Heart left ventricle (tissue), 16 donors: Measurements from ENCODE around the gene KIRREL3. TPM values are rescaled to one million over a fixed set of nuclear protein-coding genes. Genes with fewer than 3 reads are reported as not detected.

Source experiments
- ATAC-seq, 4 donors: fragments of 200-7000 bp; cut with Tn5 transposase; one replicate each; pipeline ENCODE4 v1.9.1; 2020 to 2022; ENCODE audit warnings: moderate library complexity in 4 of 4, mild to moderate bottlenecking in 3 of 4, moderate number of reproducible peaks in 1 of 4
- DNase-seq, 5 donors: peaks; one replicate each; pipeline ENCODE4 v3.0.0-alpha.2; 2020
- H3K27ac ChIP-seq, 12 donors: fragments of 200-600 bp; sonication (generic) in 4 of 12; one replicate each; pipeline versions ENCODE4 v1.5.0 to v1.8.0; 2016 to 2022; ENCODE audit warnings: mild to moderate bottlenecking in 2 of 12
- H3K27me3 ChIP-seq, 9 donors: fragments of 200-600 bp; sonication (generic) in 2 of 9; one replicate each; pipeline versions ENCODE4 v1.5.1 to v1.8.0; 2016 to 2022; ENCODE audit warnings: mild to moderate bottlenecking in 3 of 9
- H3K36me3 ChIP-seq, 9 donors: fragments of 200-600 bp; sonication (generic) in 2 of 9; one replicate each; pipeline versions ENCODE4 v1.5.0 to v1.8.0; 2018 to 2022; ENCODE audit warnings: mild to moderate bottlenecking in 2 of 9
- H3K4me1 ChIP-seq, 12 donors: fragments of 200-600 bp; sonication (generic) in 4 of 12; one replicate each; pipeline versions ENCODE4 v1.5.0 to v1.8.0; 2016 to 2022; ENCODE audit warnings: mild to moderate bottlenecking in 3 of 12
- H3K4me3 ChIP-seq, 12 donors: fragments of 200-600 bp; sonication (generic) in 4 of 12; one replicate each; pipeline versions ENCODE4 v1.5.0 to v1.8.0; 2017 to 2022; ENCODE audit warnings: mild to moderate bottlenecking in 9 of 12, moderate library complexity in 4 of 12
- H3K9me3 ChIP-seq, 12 donors: fragments of 200-600 bp; sonication (generic) in 4 of 12; one replicate each; pipeline versions ENCODE4 v1.5.0 to v1.8.0; 2016 to 2022; ENCODE audit warnings: mild to moderate bottlenecking in 1 of 12
- POLR2A ChIP-seq, 2 donors: fragments of 450-650 bp; IDR thresholded peaks; one replicate each; pipeline ENCODE4 v1.6.1; 2017; ENCODE audit warnings: antibody characterized with exemption in 2 of 2, mild to moderate bottlenecking in 2 of 2, moderate library complexity in 2 of 2
- WGBS, 4 donors: extraction: QIAGEN DNeasy Blood & Tissue Kit in 2 of 4; methylation state at CpG; one replicate each; pipeline versions ENCODE4 v1.1.5 to v1.1.7; 2013 to 2018; 5-methylcytosine and 5-hydroxymethylcytosine counted together
- intact Hi-C, 10 donors: fragments of 100-400 bp; cut with DNase I; formaldehyde crosslinking; loops; one replicate each; pipeline versions ENCODE4 v1.11.1 to v1.14.2; 2022
- polyA plus RNA-seq, 2 donors: library from polyadenylated mRNA; stranded (reverse); fragments of 200-250 nt; gene quantifications; one replicate each; pipeline ENCODE4 v1.2.3, GENCODE V29; 2013
- total RNA-seq, 9 donors: library from RNA; depleted of rRNA in 2 of 9; stranded (reverse); fragments of >200 nt in 2 of 9; fragmentation: NEBNext Ultra II Directional in 3 of 9; extraction: Animal tissue kit (Norgen Biotek cat#: 25700) in 3 of 9; gene quantifications; one replicate each; pipeline versions ENCODE4 v1.1.0 to v1.2.4, GENCODE V29; 2016 to 2023
- TF ChIP-seq, protein P1 (sequence below), 12 donors: fragments of 200-600 bp; sonication (generic) in 4 of 12; IDR thresholded peaks; one replicate each; pipeline versions ENCODE4 v1.5.0 to v1.8.0; 2018 to 2022; ENCODE audit warnings: antibody characterized with exemption in 12 of 12, mild to moderate bottlenecking in 5 of 12
- donor health status: ischemic (EF 13 %, LVEDD 7.1; RV severe dilation, severe dysfunction).
- donor health status: healthy with polysubstance abuse.
- donor health status: DM: no; HTN: yes; CAD: no.
- donor health status: DM: no; HTN: no; CAD: no.
- donor health status: ischemic (EF 25% LVEDD 6.9; RV normal size, moderate dysfunction).
- donor health status: ischemic (EF 25% LVEDD 5.7; RV mildly dilated, moderate dysfunction).
- donor health status: healthy.
- donor health status: DM: yes; HTN: yes; CAD: no.
- donor health status: ischemic (EF 35%, LVEDD 5.7; RV mildly dilated, moderate dysfunction).
- donor health status: nonischemic (EF 11% LVEDD 7.7; RV severe dilation, severe dysfunction).
- donor health status: DM: yes; HTN: yes; CAD: no.
- donor health status: PGD.
- donor health status: ischemic (EF 29% LVEDD 5.4; RV normal size, mild dysfunction).
- donor health status: nonischemic (EF 23%, LVEDD 6.1; RV moderate dilation, normal function).

The KIRREL3 gene
- total and polyA plus RNA-seq, 11 donors = 0.08 to 1.3 (median 0.27) TPM

DNA sequence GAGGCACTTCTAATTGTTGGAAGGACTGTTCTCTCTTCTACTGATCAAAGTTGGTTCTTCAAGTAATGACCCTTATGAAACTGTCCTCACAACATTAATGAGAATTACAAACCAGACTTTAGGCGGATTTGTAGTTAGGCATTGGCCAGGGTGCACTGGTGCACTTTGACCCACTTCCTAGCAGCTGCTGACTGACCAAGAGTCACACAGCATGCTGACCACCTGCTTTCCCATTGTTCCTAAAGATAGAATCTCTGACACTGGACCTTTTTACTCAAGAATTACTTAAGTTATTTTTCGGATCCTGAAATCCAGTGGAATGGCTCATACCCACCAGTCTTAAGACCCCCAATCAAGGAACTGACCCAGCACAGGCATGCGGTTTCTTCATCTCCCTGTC lies 381.1 kb downstream of the KIRREL3 start:
- ATAC-seq (no peak), DNase-seq (no peak)
- Histone ChIP-seq H3K27ac (no peak overlapping the region), H3K27me3 (peaks cover 0 to 9% (median 0%) of the 10 kb centered on the region in 9 donors), H3K36me3 (no peaks in the 10 kb centered on the region), H3K4me1 (no peaks in the 10 kb centered on the region), H3K9me3 (no peaks in the 10 kb centered on the region), H3K4me3 (no peak overlapping the region)
- 74 to 84% (median 77%) methylated on average over 3 of the region's 3 CpGs for WGBS, 4 donors
- TF ChIP-seq, protein P1, sequence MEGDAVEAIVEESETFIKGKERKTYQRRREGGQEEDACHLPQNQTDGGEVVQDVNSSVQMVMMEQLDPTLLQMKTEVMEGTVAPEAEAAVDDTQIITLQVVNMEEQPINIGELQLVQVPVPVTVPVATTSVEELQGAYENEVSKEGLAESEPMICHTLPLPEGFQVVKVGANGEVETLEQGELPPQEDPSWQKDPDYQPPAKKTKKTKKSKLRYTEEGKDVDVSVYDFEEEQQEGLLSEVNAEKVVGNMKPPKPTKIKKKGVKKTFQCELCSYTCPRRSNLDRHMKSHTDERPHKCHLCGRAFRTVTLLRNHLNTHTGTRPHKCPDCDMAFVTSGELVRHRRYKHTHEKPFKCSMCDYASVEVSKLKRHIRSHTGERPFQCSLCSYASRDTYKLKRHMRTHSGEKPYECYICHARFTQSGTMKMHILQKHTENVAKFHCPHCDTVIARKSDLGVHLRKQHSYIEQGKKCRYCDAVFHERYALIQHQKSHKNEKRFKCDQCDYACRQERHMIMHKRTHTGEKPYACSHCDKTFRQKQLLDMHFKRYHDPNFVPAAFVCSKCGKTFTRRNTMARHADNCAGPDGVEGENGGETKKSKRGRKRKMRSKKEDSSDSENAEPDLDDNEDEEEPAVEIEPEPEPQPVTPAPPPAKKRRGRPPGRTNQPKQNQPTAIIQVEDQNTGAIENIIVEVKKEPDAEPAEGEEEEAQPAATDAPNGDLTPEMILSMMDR (IDR thresholded peaks at IDR 0.05) = no peak
- TF ChIP-seq POLR2A (IDR thresholded peaks at IDR 0.05) = no peak
- intact Hi-C loops = no loop called here

DNA sequence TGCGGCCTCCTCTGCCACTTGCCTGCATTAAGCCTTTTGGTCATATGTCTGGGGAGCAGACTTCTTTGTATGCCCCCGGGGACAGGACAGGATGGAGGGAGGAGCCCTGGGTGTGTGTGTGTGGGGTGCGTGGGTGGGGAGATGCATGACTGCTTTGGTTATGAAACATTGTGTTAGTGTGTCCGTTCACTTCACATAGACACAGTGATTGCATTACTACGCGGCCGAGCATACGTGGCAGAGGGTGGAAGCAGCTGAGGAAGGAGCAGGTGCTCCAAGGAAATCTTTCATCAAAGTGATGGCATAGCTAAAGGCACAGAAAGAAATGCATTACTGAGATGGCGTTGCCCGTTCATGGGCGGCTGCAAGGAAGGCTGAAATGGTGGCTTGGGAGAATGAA lies 384.7 kb downstream of the KIRREL3 start:
- Histone ChIP-seq H3K27ac (no peak overlapping the region), H3K9me3 (no peaks in the 10 kb centered on the region), H3K4me1 (no peaks in the 10 kb centered on the region), H3K27me3 (peaks cover 0 to 24% (median 0%) of the 10 kb centered on the region in 9 donors), H3K36me3 (no peaks in the 10 kb centered on the region), H3K4me3 (no peak overlapping the region)
- TF ChIP-seq POLR2A (IDR thresholded peaks at IDR 0.05) = no peak
- TF ChIP-seq, protein P1 (IDR thresholded peaks at IDR 0.05) = no peak
- intact Hi-C loops = no loop called here
- 81 to 86% (median 85%) methylated on average over 10 to 11 of the region's 11 CpGs for WGBS, 4 donors
- ATAC-seq (no peak), DNase-seq (no peak)

DNA sequence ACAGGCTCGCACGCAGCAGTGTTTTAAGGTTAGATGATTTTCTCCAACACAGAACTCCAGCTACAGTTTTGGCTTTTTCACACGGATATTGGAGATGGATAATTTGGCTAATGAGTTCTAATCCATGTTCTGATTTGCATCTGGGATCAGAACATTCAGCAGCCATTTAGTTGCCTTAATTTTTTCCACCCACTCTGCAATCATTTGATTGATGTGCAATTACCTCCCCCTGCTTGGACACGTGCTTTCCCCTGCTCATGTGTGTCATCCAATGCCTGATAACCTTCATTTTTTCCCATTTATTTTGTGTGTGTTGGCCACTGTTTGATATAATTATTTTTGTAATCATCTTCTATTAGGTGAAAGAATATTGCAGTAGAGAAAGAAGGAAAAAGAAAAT lies 387.3 kb downstream of the KIRREL3 start:
- no peak overlapping the region for H3K27ac ChIP-seq

DNA sequence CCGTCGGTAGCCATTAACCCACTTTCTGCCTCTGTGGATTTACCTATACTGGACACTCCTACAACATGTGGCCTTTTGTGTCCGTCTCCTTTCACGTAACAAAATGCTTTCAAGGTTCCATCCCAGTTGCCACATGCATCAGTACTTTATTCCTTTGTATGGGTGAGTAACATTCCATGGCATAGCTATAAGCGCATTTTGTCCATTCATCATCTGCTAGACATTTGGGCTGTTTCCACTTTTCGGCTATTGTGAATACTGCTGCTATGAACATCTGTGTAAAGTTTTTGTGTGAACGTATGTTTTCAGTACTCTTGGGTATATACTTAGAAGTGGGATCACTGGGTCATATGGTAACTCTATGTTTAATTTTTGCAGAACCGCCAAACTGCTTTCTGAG lies 387.9 kb downstream of the KIRREL3 start:
- no peaks in the 10 kb centered on the region for H3K4me1 ChIP-seq
- H3K9me3 ChIP-seq = no peaks in the 10 kb centered on the region
- no peak for DNase-seq
- no peak overlapping the region for H3K4me3 ChIP-seq
- WGBS, 4 donors = 85 to 87% (median 86%) methylated on average over 8 of the region's 8 CpGs
- ATAC-seq = no peak
- no peaks in the 10 kb centered on the region for H3K36me3 ChIP-seq
- intact Hi-C loops = no loop called here
- no peak overlapping the region for H3K27ac ChIP-seq
- peaks cover 0 to 31% (median 0%) of the 10 kb centered on the region in 9 donors for H3K27me3 ChIP-seq
- no peak for TF ChIP-seq POLR2A (IDR thresholded peaks at IDR 0.05)
- TF ChIP-seq, protein P1 (IDR thresholded peaks at IDR 0.05) = no peak

More for the DNA sequence above, 387.3 kb downstream of the KIRREL3 start:
- 73 to 78% (median 77%) methylated on average over 4 of the region's 4 CpGs for WGBS, 4 donors
- H3K9me3 ChIP-seq = no peaks in the 10 kb centered on the region
- H3K4me3 ChIP-seq = no peak overlapping the region
- H3K4me1 ChIP-seq = no peaks in the 10 kb centered on the region
- TF ChIP-seq, protein P1 (IDR thresholded peaks at IDR 0.05) = no peak
- ATAC-seq = no peak
- intact Hi-C loops = no loop called here
- no peaks in the 10 kb centered on the region for H3K36me3 ChIP-seq
- no peak for DNase-seq
- H3K27me3 ChIP-seq = peaks cover 0 to 25% (median 0%) of the 10 kb centered on the region in 9 donors
